Raji (cell line): Measurements from ENCODE around the gene TTC28.

Experiments used
- POLR2A ChIP-seq: IDR thresholded peaks from 2 replicates; pipeline ENCODE4 v1.6.1; 2011; ENCODE audit warnings: low read depth, low read length, control low read depth; ENCODE audit not compliant: insufficient read depth

Gene TTC28

DNA sequence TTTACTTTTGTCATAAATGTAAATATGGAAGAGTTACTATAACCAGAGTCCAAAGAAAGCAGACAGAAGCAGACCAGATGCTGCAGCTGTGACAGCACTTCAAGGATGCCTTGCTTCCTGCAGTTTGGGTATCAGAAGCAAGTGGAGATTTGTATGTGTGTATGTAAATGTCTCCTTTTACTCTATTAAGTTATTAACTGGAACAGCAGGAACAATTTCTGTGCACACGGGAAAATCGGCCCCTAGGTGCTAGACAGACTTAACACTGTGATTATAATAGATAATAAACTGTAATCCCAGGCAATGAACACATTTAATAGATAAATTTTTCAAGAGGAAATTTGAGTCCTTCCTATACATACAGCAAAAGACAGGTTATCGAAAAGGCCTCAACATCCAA lies 582.0 kb downstream of the TTC28 start:
- TF ChIP-seq POLR2A, result no peak

DNA sequence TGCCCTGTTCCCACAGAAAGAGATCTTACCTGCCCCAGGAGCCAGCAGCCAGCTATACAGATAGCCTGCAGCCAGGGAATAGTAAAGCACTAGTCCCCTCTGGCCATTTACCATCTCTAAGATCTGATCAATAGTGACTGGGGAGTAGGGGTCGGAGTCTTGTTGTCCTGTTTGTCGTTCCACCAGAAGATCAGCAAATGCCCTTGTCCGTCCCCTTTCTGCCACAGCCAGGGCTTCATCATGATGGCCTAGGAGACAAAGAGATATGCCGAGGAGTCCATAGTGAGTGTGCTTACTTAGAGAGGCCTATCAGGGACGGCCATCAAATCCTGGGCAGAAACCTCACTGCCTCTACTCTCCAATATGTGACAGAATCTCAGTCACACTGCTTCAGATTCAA lies 583.5 kb downstream of the TTC28 start:
- no peak for TF ChIP-seq POLR2A

DNA sequence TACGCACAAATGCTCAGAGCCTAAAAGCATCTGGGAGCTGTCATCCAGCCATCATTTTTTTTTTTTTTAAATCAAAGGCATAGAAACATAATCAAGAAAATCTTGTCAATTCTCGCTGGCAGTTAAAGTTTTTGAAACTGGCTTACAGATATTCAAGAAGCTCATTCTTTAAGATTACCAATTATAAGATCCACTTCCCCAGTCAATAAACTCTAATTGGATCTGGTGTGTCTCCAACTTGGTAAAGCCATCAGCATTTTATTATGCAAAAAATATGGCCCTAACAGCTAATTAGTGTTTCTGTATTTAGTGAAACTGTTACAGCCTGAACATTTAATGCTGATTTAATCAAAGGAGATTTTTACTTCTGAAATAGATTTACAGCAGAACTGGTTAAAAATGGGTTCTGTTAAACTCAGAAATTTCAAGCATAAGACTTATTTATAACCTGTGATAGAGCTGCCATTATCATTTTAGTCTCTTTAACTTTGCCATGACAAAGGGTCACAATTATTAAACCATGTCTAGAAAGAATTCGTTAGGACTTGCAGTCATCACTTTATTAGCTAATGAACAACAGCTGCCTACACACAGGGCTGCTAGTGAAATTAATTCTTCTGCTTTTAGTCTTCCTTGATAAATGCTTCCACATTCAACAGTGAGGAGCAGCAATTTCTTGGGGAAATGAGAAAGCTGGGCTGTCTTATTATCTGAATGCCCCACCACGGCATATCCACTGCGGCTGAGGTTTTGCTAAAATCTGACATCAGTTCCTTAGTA lies 584.1 kb downstream of the TTC28 start:
- no peak for TF ChIP-seq POLR2A

DNA sequence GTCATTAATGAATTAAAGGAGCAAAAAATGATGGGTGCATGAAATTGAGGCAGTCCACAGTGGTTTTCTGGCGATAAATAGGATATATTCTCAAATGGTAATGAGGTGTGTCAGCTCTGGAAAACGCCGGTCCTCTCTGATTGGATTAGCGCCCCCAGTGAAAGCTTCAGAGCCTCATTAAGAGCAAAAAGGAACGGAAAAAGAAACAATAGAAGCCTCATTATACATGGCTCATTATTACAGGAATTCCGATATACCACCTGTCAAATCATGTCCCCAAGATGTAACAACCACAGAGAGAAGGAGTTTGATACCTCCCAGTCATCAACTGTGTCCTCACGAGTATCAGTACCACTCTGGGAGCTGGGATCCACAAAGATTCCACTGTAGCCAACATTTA lies 584.9 kb downstream of the TTC28 start:
- TF ChIP-seq POLR2A, result no peak

DNA sequence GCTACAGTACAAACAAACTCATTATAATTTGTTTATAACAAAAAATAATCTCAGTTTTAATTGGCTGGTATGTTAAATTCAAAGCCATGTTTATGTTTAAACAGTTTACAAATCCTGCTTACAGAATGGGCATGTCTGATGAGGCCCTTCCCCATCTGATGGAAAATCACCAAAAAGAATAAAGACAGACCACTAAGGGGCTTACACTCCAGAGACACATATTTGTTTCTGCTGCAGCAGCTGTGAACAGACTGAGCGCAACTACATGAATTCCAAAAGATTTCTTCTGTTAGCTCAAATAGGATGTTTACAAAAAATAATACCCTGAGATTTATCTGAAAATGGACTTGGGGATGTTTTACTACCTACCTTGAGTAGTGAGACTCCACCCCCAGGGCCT lies 585.9 kb downstream of the TTC28 start:
- TF ChIP-seq POLR2A, result no peak

DNA sequence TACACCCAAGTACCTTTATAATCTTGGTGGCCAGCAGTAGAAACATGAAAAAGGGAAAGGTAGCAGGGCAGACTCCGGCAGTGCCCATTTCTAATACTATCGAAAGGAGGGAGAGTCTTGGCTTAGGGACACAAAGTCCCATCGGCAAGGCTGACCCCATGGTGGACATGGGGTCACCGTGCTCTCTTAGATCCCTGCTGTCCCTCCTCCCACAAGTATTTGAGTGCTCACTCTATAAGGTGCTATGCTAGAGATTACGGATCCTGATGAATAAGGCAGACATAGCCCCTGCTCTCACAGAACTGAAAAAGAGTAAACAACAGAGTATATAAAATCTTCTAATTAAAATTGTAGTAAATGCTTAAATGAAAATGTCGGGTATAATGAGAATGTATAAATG lies 588.2 kb downstream of the TTC28 start:
- TF ChIP-seq POLR2A, result no peak

DNA sequence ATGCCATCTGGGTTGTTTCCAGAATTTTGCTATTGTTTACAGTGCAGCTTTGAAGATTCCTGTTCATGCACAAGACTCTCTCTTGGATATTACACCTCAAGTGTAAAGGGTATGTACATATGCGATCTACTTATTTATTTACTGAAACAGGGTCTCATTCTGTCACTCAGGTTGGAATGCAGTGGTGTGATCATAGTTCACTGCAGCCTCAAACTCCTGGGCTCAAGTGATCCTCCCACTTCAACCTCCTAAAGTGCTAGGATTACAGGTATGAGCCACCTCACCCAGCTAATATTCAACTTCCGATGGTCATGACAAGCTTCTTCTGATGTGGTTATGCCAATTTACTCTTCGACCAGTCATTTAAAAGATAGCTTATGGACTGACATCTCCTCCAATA lies 602.5 kb downstream of the TTC28 start:
- TF ChIP-seq POLR2A, result no peak

DNA sequence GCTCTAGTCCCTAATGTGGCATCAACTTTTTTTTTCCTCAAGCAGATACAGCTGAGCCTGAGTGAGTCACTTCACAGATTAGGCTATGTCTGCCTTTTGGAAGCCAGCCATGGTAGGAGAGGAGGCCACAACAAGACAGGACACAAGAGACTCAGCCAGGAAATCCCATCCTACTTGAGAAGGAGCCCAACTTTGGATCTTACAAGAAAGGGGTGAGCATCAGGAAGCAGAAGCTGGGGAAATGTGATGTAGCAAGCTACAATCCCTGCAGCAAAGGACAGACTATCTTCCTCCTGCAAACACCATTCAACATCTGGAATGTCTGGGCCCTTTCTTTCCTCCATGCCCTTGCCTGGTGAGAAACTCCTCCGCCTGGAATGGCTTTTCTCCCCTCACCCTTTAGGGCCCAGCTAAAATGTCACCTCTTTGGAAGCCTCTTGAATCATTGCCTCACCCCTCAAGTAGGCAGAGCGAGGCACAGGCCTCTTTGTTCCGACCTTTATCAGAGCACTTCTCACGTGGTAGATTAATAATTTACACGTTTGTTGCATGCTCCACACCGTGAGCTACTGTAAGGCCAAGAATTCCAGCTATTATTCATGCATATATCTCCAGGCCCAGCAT lies 604.2 kb downstream of the TTC28 start:
- no peak for TF ChIP-seq POLR2A

DNA sequence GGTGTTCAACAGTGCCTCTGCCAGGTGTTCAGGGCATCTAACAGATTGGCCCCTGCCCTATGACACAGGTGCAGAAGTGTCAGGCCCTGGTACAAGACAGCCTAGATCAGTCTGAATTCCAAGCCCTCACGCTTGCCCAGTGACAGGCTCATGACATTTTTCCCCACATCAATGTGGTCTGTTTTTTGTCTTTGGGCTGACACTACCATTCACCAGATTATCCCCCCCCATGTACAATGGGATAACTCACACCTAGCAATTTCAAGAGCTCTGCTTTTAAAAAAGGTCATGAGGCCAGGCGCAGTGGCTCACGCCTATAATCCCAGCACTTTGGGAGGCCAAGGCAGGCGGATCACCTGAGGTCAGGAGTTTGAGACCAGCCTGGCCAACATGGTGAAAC lies 605.1 kb downstream of the TTC28 start:
- TF ChIP-seq POLR2A, result no peak

DNA sequence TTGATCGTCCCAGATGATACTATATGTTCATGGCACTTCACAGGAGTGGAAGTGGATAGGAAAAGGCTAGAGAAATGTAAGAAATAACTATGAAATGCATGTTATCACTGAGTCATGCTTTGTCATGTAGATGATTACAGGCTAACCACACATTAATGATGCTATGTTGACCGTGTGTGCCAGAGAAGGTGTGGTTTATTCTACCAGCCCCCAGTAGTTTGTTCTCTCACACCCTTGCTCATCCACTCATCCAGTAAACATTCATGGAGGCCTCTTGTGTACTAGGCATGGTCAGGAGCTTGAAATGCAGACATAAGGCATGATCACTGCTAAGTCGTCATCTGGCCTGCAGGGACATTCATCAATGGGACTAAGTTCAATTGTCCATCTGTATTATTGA lies 607.6 kb downstream of the TTC28 start:
- TF ChIP-seq POLR2A, result no peak

DNA sequence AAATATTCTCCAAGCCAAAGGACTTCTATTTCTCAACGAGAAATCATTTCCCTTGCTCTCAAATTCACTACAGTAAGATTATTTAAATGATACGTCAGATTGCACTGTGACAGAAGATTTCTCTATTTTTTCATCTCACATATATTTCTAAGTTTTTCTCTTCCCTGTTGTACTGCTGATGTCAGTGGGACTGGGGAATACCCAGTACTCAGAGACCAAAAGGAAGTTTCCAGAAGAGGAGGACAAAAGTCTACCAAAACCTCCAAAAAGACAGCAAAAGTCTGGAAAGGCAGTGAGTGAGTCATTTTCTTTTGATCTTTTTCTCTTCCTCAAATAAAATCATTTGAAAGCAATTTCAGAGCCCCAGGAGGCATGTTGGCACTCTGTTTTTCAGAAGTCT lies 610.8 kb downstream of the TTC28 start:
- no peak for TF ChIP-seq POLR2A

DNA sequence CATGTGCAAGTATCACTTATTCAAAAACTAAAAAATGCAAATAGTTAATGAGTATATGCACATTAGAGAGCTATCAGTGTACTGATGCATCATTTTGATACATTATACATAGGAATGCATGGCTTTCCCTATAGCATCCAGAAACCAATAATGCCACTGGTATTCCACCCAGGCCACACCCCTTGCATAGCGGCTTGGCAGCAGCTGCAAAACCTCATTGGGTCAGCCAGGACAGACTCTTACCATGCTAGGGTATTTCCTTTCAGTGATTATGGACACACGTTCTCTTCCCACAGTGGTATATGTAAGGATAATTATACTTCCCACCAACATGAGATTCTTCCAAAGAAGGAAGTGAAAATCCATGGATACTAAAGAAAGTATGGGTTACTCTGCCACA lies 614.7 kb downstream of the TTC28 start:
- no peak for TF ChIP-seq POLR2A

DNA sequence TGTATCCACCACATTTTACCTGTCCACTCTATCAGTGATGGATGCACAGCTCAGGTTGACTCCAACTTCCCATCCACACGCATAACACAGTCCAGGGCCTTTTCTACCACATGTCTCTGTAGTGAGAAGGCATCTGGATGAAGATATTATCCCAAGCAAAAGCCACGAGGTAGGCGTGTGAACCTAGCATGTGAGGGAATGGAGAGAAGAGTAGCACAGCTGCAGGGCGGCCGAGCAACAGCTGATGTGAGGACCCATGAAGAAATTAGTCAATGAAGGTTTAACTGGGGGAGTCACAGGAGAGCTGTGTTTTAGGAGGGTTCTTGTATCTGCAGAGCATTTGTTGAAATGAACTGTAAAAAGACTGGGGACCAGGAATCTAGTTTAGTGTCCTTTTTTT lies 616.0 kb downstream of the TTC28 start:
- no peak for TF ChIP-seq POLR2A

DNA sequence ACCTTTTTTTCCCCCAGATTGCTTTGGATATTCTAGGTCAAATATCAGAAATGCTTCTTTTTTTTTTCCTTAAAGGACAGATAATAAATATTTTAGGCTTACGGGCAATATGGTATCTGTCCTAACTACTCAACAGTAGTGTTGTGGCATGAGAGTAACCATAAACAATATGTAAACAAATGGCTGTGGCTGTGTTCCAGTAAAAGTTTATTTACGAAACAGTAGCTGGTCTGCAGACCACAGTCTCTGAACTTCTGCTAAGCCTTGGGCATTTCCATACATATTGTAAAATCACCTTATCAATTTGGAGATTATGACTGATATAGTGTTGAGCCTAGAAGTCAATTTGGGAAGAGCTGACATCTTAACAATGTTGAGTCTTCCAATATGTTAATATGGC lies 621.6 kb downstream of the TTC28 start:
- TF ChIP-seq POLR2A, result no peak

DNA sequence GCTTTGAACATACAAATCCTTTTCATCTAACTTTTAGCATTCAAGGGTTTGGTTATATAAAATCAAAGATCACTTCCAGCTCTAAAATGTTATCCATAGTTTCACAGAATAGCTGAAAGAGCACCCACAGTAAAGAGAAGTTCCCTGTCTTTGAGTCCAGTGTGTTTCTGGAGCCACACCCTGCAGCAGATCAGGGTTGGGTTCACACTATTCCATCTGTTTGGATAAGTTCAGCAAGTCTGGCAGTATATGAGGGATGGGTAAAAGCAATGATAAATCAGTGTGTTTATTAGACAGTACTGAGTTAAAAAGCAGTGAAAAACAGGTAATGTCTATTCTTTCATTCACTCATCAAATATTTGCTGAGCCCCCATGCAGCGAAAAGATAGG lies 624.8 kb downstream of the TTC28 start:
- no peak for TF ChIP-seq POLR2A

DNA sequence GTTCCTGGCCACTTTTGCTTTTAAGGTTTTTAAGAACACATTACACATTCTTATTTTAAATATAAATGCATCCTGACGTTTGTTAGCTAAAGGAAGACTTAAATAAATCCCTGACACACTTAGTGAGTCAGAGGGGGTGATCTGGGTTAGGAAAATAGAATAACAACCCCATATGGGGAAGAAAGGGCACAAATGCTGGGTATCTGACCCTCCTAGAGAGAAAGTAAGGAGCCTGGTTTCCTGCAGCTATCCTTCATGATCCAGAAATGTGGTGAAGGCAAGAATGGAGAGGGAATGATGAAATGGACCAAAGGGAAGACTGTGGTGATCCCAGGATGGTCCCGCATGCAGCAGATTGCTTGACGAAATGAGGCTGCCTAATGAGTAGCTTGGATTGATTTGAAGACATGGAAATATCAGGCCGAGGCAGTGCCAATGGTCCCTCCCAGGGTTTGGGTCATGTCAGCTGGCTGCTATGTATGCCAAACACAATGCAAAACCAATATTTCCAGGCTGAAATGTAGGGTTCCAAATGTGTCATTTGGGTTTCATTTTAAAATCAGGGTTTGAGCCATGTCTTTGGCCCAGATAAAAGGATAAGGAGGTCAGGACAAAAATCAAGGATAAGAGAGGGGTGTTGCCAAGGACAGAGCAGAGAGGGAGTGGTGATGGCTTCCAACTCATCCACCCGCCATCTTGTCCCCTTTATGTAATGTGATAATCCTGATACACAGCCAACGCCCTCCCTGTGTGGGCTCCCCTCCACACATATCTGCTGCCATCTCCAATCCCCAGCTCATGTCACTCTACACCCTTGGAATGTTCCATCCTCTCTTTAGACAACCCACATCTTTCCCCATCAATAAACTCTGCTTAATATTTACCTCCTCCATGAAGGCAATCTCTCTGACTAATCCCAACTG lies 625.5 kb downstream of the TTC28 start:
- no peak for TF ChIP-seq POLR2A

DNA sequence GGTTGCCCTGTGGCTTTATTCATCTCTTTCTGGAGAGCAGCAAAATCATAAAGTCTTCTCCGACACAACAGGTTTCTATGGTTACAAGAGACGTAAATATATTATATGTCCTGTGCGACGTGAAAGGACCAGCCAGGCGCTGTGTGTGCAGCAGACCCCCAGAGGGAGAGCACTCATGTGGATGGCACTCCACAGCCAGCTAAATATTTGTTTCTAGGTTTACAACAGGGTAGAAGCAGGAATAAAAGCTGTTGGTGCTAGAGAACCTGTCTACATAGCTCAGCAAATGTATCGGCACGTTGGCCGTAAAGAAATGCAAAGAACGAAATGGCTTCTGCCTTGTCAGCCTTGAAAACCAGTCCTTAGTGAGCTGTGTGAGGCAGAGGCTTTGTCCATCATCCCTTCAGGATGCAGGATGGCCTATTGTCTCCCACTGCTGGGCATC lies 626.8 kb downstream of the TTC28 start:
- TF ChIP-seq POLR2A, result no peak
